ENCODE data around the gene AP5Z1.
A peak's percentile ranks its signal among the peaks of the same experiment; 100 is the strongest.

Gene AP5Z1

GRCh38 chr7:4768597-4769569 is 6.5 kb upstream of the AP5Z1 start:
- no peak for ATAC-seq

GRCh38 chr7:4769761-4770160 is 5.7 kb upstream of the AP5Z1 start:
- no peak for ATAC-seq

GRCh38 chr7:4770886-4771285 is 4.5 kb upstream of the AP5Z1 start:
- ATAC-seq: no peak

GRCh38 chr7:4771737-4772136 is 3.7 kb upstream of the AP5Z1 start:
- ATAC-seq: no peak

- ATAC-seq: no peak
Observed at GRCh38 chr7:4772306-4772705, 3.1 kb upstream of the AP5Z1 start.

GRCh38 chr7:4774007-4774406 is 1.4 kb upstream of the AP5Z1 start:
- ATAC-seq: no peak

- peak; percentile 2 to 3 for ATAC-seq
Observed at GRCh38 chr7:4774658-4775249, 669 bp upstream of the AP5Z1 start.

- peak; percentile 16 to 23 for ATAC-seq
Observed at GRCh38 chr7:4775848-4776623, 613 bp downstream of the AP5Z1 start.

- ATAC-seq: no peak
Observed at GRCh38 chr7:4779118-4779517, 3.7 kb downstream of the AP5Z1 start.

GRCh38 chr7:4781366-4782069 is 6.1 kb downstream of the AP5Z1 start:
- ATAC-seq: no peak

- ATAC-seq: no peak
Observed at GRCh38 chr7:4782333-4783291, 7.2 kb downstream of the AP5Z1 start.

- ATAC-seq: no peak
Observed at GRCh38 chr7:4783292-4783652, 7.8 kb downstream of the AP5Z1 start.

GRCh38 chr7:4783762-4784351 is 8.4 kb downstream of the AP5Z1 start:
- ATAC-seq: no peak

GRCh38 chr7:4784799-4785198 is 9.4 kb downstream of the AP5Z1 start:
- no peak for ATAC-seq

- ATAC-seq: no peak
Observed at GRCh38 chr7:4785371-4785770, 9.9 kb downstream of the AP5Z1 start.

- ATAC-seq: no peak
Observed at GRCh38 chr7:4786015-4786414, 10.6 kb downstream of the AP5Z1 start.

GRCh38 chr7:4787541-4787940 is 12.1 kb downstream of the AP5Z1 start:
- no peak for ATAC-seq

GRCh38 chr7:4787947-4788626 is 12.7 kb downstream of the AP5Z1 start:
- ATAC-seq: no peak

GRCh38 chr7:4788627-4789189 is 13.3 kb downstream of the AP5Z1 start:
- ATAC-seq: no peak

All from activated CD4-positive, CD25-positive, alpha-beta regulatory T cell treated with anti-CD3 and anti-CD28 coated beads, Interleukin-2, amount 50 U/mL, for 24 hours (primary cell).